ENCODE results near the gene TEDC1.

Gene TEDC1

GRCh38 chr14:105474483-105475268 is 16.4 kb upstream of the TEDC1 start, which contains the start of gene CRIP2:
Gene CRIP2 (plus strand): TSS chr14:105474821. CDS start chr14:105474863, 42 bp downstream.
- no peak for FAIRE-seq

GRCh38 chr14:105475269-105476096 is 15.6 kb upstream of the TEDC1 start:
- FAIRE-seq: no peak

DNA sequence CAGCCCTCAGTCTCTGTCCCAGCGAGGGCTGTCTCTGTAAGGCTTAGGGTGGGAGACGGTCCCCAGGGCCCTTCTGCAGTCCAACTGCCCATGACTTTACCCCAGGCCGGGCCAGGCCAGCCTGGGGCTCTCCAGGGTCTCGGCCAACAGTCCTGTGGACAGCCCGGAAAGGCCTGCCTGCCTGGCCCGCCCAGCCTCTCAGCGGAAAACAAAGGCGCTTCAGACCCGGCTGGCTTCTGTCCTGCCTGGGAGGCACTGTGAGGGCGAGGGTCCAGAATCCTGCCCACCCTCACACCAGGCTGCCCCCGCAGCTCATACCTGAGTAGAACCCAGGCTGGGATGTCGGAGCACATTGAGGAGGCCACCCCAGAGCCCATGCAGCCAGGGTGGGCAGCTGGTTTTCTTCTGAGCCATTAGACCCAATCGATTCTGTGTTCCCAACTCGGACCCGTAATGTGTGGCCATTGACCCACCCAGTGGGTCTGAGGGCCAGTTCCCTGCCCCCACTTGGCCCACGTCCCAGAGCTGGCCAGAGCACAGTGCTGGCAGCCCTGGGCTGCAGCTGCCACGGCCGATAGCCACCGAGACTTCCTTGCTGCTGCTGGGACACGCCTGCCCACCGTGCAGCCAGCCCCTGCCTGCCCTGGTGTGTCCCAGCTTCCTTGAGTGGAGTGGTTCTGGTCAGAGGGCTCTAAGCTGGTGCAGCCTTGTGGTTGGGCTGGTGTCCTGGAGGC is 14.8 kb upstream of the TEDC1 start:
- no peak for FAIRE-seq

- no peak for FAIRE-seq
Measured at GRCh38 chr14:105476831-105477659, 14.0 kb upstream of the TEDC1 start.

DNA sequence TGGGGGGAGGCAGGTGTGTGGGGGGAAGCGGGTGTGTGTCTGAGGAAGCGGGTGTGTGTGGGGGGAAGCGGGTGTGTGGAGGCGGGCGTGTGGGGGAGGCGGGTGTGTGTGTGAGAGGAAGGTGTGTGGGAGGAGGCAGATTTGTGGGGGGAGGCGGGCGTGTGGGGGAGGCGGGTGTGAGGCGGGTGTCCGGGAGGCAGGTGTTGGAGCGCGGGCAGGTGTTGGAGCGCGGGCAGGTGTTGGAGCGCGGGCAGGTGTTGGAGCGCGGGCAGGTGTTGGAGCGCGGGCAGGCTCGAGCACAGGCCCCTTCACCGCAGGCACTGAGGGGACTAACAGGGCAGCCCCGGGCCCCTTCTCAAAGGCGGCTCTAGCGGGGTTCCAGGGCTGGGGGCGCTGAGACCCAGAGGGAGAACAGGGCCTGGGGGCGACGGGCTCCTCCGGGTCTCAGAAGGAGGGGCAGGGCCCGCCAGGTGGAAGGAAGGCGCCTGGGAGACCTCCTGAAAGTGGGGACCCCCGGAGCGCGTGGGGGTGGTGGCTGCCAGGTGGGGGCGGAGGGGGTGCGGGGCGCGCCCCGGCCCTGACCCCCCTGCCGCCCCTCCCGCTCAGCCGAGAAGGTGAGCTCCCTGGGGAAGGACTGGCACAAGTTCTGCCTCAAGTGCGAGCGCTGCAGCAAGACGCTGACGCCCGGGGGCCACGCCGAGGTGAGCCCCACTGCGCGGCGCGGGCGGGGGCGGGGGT is 13.2 kb upstream of the TEDC1 start:
- FAIRE-seq: no peak

GRCh38 chr14:105478398-105479251 is 12.4 kb upstream of the TEDC1 start:
- no peak for FAIRE-seq

DNA sequence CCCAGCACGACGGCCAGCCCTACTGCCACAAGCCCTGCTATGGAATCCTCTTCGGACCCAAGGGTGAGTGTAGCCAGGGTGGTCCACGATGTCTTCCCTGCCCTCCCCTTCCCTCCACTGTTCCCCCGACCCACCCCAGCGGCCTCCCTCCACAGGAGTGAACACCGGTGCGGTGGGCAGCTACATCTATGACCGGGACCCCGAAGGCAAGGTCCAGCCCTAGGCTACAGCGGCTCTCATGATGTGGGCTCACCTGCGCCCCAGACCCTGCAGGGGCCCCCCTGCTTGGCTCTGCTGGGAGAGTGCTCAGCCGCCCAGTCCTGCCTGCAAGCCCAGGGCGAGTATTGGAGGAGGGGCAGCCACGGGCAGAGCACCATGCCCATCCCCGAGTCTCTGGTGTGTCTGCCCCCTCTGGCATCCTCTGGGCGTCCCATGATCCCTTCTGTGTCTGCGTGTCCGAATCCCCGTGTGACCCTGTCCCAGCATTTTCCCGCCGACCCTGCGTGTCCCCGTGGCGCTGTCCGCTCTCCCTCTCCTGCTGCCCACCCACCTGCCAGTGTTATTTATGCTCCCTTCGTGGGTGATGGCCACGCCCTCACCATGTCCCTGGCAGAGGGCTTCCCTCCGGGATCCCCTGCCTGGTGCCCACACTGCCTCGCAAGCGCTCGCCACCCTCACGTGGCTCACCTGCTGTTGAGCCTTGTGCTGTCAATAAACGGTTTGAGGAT is 11.5 kb upstream of the TEDC1 start:
- FAIRE-seq: no peak

GRCh38 chr14:105480199-105480746 is 10.8 kb upstream of the TEDC1 start:
- FAIRE-seq: no peak

GRCh38 chr14:105480807-105481801 is 9.9 kb upstream of the TEDC1 start:
- FAIRE-seq: no peak

DNA sequence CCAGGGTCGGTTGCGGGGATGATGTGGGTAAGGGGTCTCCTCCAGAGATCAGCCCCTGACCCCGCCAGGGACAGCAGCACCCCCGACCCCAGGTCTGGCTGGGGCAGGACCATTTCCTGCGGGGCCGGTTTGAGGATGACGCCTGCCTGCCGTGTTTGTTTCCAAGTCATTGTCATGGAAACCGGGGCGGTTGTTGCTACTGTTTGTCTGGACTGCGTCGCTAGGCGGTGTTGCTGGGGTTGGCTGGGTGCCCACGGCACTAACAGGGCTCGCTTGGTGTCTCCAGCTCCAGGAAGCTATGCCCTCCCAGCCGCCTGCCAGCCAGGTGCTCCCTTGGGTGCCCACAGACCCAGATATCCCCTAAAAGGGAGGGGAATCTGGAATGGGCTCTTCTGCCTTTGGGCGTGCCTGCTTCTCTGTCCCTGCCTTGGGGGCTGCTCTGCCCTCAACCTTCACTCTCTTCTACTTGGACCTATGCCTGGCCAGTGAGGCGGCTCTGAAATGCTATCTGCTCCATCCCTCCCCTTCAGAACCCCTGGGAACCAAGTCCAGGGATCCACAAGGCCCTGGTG is 9.1 kb upstream of the TEDC1 start:
- FAIRE-seq: no peak

GRCh38 chr14:105482486-105483110 is 8.4 kb upstream of the TEDC1 start:
- no peak for FAIRE-seq

DNA sequence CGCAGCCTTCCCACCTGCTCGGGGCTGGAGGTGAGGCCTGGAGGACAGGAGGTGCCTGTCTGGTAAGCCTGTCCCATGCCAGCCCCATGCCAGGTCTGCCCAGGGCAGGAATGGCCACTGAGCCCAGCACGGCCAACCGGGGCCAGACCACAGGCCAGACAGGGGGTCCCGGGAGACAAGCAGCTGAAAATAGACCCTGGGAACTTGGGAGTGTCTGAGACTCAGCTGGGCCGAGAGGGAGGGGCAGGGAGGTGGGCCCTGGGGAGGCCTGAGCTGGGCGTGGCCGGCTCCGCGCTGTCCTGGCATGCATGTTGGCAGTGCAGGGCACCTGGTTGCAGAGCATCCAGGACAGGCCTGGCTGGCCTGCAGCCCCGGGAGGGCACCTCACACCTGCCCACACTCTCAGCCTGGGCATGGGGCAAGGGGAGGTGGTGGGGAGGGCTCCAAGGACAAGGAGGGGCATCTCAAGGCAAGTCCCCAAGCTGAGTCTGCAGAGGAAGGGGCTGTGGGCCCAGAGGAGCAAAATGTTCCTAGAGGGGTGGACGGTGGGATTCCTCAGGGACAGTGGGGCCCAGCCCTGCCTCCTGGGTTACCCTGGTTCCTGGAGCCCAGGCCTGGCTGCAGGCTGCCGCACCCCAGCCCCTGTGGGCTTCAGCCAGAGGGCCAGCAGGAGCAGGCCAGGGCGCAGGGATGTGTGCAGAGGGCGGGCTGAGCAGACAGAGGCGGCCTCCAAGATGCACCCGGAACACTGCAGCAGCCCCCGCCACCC is 7.6 kb upstream of the TEDC1 start:
- FAIRE-seq: no peak

DNA sequence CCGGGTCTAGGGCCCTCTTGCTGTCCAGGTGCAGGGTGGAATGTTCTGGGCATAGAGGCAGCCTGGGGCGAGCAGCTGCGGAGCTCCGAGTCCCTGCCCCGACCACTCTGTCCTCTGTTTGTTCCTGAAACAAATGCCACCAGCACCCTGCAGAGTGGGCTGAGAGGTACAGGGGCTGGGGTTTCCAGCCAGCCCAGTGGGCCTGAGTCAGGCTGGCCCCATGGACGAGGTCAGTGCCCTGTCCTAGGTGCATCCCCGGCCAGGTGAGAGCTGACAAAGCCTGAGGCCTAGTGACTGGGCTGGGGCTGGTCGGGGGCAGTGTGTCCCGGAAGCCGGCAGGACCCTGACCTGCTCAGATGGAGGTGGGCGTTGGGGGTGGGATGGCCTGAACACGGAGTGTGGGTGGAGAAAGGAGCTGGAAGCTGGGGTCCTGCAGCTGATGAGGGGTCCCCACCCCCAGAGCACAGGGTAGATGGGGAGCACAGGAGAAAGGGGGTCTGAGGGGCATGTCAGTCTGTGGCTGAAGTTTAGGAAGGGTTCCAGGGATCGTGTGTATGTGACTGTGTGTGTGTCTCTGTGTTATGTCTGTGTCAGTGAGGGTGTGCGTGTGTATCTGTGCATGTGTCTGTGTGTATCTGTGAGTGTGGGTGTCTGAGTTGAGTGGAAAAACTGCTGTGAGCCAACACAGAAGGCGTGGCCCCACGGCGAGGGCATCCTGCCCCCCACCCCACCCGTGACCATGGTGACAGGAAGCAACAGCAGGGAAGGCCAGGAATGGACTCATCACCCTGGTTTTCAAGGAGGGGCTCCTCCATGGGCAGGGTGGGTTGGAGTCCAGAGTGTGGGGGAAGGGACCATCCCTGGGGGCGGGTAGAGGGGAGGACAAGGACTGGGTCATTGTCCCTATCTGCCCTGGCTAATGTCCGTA is 6.7 kb upstream of the TEDC1 start:
- no peak for FAIRE-seq

- no peak for FAIRE-seq
Measured at GRCh38 chr14:105484997-105485393, 6.1 kb upstream of the TEDC1 start.

DNA sequence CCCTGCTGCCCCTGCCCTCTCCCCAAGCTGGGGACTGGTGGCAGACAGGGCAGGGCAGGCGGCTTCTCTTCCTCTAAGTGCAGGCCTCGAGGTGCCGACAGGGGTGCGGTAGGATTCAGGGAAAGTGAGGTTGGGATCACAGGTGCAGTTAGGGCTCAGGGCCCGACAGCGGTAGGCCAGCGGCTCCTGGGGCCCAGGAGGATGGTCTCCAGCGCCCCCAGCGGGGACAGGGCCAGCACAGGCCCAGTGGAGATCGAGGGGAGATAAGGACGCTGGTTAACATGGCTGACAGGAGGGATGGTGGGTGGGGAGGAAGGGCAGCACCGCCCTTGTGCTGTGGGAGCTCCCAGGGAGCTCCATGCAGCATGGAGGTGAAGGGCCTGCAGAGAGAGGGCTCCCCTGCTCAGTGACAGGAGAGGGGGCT is 5.3 kb upstream of the TEDC1 start:
- no peak for FAIRE-seq

All from colon (tissue), 2 donors.